ENCODE results near the gene CCDC106. TPM values are rescaled to one million over a fixed set of nuclear protein-coding genes. Genes with fewer than 3 reads are reported as not detected.

Gene CCDC106
- total RNA-seq, result 3.4 and 4.1 TPM in 2 replicates

DNA sequence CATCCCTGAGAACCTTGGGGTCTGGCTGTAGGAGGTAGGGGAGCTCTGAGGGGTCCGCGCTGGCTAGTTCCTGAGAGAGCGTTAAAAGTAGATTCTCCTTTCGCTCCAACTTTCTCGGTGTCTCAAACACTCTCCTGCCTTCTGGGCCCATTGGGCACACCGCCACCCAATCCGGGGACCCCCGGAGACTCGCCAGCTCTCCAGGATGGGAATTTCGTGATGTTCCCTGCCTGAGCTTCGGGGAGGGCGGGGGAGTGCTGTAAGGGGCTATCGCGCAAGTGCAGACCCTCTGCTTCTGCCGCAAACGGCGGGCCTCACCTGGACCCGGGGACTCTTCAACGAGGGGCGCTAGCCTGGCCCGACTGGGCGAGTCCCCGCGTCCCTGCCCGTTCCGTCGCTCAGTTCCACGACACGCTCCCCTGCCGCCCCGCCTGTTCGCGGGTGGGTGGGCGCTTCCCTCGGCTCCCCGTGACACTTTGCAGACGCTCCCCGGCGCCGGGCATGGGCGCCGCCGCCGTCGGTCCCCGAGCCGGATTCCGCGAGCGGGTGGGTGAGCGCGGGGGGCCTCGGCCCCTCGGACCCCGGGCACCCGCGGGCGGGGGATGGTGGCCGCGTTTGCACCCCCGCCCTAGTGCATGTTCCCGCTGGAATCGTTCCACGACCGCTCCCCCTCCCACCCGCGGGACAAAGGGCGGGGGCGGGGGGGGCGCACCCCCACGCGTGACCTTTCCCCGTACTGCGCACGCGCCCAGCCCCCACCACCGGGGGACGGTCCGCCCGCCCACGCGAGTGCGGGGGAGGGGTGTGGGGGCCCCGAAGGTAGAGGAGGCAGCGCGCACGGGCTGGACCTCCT is at the start of gene CCDC106:
TSS of gene CCDC106 (plus strand) at position 481 of the 853 bp plus-strand sequence. CDS start 835 bp downstream, outside the sequence.

DNA sequence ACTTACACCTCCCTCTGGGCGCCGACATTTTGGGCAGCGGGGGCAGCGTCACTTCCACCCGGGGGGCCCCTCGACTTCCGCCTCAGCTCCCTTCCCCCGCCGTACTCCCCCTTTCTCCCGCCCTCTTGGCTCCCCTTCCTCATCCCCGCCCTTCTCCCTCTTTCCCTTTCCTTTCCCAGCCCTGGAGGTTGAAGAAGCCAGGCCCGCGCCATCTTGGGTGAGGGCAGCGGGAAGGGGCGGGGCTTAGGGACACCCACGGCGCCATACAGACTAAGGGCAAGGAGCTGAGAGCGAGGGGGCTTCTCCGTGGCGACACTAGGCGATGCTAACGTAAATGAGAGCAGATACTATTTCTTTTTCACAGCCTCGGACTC is 48.6 kb upstream of the CCDC106 start, which contains the start of gene FIZ1:
TSS of gene FIZ1 (minus strand) at position 50 of the 374 bp plus-strand sequence. CDS start 1,652 bp downstream, outside the sequence.

DNA sequence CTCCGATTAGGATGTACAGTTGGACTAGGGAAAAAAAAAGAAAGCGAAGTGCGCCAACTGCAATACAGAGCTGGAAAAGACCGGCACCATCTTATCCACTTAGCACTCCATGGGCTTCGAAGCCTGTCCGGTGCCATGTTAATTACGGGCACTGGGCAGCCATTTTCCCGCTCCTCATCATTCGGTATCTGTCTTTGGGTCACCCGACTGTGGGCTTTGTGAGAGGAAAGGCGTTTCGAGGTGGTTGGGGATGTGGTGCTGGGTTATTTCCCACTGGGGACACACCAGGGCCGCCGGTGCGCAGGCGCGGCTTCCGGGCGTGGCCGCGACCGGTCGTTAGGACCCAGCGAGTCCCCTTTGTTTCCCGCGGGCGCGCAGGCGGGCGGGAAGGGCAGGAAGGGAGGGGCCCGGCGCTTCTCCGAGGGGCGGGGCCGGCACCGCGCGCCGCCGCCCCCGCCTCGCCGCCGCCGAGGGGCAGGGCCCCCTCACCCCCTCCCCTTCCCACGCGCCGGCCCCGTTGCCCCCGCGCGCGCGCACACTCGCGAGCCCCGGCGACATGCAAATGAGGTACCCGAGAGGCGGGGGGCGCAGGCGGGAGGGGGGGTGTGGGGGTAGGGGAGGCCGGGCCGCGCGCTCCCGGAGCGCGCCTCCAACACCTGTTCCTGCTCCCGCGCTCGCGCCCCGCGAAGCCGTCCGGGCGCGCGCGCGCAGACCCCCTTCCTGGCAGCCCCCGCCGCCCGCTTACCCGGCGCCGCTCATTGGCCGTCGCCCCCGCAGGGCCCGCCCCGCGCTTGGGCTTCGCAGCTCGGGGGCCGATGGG is 48.0 kb upstream of the CCDC106 start, which contains the start of gene ZNF524:
TSS of gene ZNF524 (plus strand) at position 447 of the 820 bp plus-strand sequence. CDS start 1,825 bp downstream, outside the sequence.

DNA sequence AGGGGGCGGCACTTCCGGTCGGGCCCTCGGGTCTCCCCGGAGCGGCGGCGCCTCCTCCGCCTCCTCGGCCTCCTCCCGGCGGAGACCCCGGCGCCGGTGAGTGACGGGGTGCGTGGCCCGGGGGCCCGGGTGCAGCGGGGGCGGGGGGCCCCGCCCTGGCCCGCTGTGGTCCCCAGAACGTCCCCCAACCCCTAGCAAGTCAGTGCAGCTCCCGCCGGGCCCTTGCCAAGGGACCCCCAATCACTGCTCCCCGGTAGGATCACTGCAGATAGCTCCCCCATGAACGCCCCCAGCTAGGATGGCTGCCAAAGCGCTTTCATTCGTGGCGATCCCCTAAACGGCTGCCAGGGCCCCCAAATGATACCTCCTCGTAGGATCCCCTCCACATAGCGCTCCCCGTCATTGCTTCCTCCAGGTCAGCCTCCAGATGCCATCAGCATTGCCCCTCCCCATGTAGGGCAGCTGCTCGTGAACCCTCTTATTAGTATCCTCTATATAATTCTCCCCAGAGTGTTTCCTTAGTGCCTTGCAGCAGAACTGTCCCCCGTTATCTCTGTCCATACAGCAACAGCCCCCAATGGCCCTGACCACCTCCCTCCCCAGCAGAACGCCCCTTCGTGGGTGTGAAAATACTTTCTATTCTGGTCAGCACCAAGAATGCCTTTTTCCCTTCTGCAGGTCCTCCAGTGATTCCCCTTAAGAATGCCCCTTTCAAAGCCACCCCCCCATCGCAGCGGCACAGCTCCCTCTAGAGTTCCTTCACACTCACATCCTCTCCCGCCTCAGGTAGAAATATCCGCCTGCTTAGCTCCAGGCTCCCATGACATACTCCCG is 42.2 kb upstream of the CCDC106 start, which contains the start of gene ZNF865:
TSS of gene ZNF865 (plus strand) at position 11 of the 834 bp plus-strand sequence. CDS start 7,972 bp downstream, outside the sequence.

DNA sequence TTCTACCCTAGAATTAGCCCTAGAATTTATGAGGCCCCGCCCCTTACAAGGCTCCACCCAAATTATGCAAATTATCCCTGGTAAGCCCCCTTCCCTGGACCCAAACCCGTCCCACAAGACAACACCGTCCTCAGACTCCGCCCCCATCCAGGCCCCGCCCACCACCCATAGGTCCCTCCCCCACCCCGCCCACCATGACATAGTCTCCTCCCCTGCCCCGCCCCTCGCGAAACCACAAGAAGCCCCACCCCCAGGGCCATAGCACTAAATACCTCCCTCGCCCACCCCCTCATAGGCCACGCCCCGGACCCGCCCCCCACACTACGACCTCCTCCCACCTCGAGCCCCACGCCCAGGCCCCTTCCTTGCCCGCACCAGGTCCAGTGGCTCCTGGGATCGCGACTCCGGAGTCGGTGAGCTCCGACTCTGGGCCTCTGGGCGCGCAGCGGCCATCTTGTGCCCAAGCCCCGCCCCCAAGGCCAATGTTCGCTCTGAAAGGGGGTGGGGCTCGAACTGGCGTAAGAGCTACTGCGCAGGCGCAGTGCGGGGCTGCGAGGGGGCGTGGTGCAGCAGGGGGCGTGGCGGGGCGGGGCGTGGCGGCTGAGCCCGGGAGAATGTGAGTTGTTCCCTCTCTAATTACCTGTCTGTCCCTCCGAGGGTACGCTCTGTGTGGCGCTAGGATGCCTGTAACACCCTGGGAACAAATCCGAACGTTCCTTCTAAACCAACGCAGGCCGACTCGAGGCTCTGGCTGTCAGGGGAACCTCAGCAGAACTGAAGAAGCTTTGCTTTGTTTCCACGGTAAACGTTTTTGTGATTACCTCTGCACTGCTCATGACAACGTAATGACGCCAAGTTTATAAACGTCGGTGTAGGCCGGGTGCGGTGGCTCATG is 23.7 kb upstream of the CCDC106 start, which contains the start of gene ZNF784:
TSS of gene ZNF784 (minus strand) at position 458 of the 895 bp plus-strand sequence. CDS start at position 453, 5 bp downstream.

DNA sequence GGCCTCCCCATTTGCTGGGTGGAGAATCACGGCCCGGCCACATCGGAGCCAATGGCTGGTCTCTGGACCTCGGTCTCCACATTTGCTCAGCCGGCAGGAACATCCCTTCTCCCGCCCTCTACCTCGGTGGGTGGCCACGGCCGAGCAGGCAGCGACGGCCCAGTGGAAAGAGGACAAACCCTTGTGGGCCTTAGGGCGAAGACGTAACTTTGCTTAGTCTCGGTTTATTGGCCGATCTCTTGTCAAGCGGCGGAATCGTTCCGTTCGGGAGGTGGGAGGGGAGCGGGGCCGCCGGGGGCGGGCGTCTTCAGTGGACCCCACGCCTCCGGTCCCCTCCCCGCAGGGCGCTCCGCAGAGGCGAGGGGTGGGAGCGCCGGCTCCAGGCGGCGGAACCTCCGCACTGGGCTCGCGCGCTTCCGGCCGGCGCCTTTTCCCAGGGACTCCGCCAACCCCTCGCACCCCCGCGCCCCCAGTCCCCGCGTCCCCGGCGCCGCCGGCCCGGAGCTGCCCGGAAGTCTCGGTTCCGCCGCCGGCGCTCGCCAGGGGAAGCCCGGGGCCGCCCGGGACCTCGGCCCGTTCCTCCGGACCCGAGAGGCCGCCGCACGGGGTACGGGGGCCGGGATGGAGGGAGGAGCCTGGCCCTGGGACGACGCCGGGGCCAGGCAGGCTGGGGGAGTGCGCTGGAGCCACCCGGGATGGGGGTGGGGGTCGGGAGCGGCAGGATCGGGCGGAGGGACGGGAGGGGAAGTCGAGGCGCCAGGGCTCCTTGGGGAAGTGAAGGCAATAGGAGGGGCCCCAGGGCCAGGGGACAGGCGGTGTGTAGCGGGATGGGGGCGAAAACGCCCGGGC is 7.2 kb upstream of the CCDC106 start, which contains the start of gene ZNF580:
TSS of gene ZNF580 (plus strand) at position 426 of the 849 bp plus-strand sequence. CDS start 1,507 bp downstream, outside the sequence.

DNA sequence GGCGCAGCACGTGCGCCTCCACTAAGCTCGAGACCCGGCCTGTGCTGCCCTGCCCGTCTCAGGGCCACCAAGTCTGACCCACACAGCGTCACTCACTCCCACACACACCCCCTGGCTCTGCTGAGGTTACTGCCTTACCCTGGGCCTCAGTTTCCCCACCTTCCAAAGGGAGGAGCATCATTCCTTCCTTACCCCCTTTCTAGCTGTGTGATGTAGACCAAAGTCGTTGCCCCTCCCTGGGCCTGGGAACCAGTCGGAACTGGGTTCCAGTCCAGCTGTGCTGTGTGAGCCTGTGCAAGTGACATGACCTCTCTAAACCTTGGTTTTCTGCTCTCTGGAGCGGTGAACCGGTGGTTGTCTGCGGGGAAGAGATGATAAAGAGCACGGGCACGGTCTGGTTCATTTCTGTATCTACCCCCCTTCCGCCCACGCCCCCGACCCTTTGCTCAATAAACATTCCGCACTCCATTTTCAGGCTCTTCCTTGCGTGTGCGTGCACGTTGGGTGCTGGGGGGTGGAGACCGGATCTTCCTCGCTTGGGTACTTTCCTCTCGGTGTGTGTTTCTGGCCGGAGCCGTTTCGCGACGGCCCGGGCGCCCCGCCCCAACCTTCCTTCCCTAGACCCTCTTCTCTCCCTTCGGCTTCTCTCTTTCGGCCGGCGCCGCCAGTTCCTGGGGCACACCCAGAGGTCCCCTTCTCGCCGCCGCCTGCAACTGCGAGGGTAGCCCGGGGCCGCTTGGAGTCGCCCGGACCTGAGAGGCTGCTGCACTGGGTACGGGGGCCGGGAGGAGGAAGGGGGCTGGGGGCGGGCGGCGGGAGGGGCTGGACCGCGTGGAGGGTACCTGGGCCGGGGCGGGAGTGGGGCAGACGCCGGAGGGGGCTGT is 4.8 kb upstream of the CCDC106 start, which contains the start of gene ZNF581:
TSS of gene ZNF581 (plus strand) at position 647 of the 884 bp plus-strand sequence. CDS start 923 bp downstream, outside the sequence.

DNA sequence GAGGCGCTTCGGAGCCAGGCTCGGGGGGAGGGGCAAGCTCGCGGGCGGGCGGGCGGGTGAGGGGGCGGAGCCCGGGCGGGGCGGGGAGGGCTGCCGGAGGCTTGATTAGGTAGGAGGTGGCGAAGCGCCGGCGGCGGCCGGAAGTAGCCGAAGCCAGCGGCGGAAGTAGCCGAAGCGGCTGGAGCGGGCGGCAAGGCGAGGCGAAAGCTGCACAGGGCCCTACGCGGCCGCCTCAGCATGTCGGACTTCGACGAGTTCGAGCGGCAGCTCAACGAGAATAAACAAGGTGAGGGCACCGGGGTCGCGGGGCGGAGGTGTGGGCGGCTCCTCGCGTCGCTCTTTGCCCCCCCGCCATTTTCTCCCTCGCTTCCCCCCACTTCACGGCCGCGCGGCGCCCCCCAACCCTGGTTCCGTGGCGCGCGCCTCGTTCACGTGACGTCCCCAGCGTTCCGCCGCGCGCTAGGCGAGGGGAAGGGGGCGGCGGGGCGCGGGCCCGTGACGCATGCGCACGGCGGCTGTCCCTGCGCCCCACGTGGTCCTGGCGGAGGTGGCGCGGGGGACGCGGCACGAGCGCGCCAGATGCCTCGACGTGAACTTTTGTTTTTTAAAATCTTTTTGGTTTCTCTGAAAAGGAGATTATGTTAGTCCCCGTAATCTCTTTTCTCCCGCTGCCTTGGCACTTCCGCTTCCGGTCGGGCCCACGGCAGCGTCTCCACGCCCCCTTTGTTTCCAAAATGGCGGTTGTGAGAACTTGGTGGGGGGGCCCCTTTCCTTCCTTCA is 7.0 kb downstream of the CCDC106 start, which contains the start of gene U2AF2:
TSS of gene U2AF2 (plus strand) at position 168 of the 780 bp plus-strand sequence. CDS start at position 238, 70 bp downstream.

DNA sequence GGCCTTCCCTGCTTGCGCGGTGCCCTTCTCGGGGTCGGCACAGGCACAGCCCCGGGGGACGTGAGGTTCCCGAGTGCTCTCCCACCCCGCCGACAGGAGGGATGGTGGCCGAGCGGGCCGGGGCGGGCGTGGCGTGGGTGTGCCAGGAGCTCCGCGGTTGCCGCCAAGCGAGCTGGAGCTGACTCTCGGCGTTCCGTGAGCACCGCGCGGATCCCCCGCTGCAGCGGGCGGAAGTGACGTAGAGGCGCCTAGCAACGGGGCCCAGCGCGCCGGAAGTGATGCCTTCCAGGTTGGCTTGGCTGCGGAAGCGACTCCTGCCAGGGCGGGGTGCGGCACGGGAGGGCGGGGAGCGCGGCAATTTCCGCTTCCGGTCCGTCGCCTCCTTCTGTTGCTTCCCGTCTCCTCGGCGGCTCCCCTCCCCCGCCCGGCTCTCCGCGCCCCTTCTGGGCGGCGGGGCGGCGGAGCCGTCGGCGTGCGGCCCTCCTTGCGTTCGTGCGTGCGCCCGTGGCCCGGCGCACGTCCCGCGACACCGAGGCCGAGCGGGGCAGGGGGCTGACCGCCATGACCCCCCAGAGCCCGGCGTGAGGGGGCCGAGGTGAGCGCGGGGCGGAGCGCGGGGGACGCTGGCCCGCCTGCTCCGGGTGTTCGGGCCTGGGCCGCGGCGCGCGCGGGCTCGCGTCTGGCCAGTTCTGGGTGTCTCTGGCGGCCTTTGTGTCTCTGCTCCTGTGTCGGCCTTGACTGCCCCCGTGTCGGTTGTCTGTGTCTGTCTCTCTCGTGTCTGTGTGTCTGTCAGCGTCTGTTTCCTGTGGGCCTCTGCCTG is 27.0 kb downstream of the CCDC106 start, which contains the start of gene EPN1:
TSS of gene EPN1 (plus strand) at position 386 of the 820 bp plus-strand sequence. CDS start 3,402 bp downstream, outside the sequence.

Other genes starting within 250 kb of the CCDC106 start
- 18.5 and 42.2 TPM in 2 replicates for gene UBE2S, start 240.4 kb upstream of the CCDC106 start, total RNA-seq
- gene SHISA7, start 204.9 kb upstream of the CCDC106 start, total RNA-seq, result not detected in 2 replicates
- 49.2 and 88.9 TPM in 2 replicates for gene ISOC2, start 186.6 kb upstream of the CCDC106 start, total RNA-seq
- not detected in 2 replicates for gene C19orf85, start 183.5 kb upstream of the CCDC106 start, total RNA-seq
- gene ZNF628, start 171.6 kb upstream of the CCDC106 start, total RNA-seq, result 0.48 and 1.1 TPM in 2 replicates
- 7.9 and 11.1 TPM in 2 replicates for gene NAT14, start 163.0 kb upstream of the CCDC106 start, total RNA-seq
- gene SSC5D, start 159.8 kb upstream of the CCDC106 start, total RNA-seq, result 0.24 TPM in 1 of 2 replicates, not detected in the other
- gene SBK2, start 111.1 kb upstream of the CCDC106 start, total RNA-seq, result 0.72 TPM in 1 of 2 replicates, not detected in the other
- not detected in 2 replicates for gene SBK3, start 102.7 kb upstream of the CCDC106 start, total RNA-seq
- 3.8 and 5.5 TPM in 2 replicates for gene ZNF579, start 67.4 kb upstream of the CCDC106 start, total RNA-seq
- gene FIZ1, start 48.7 kb upstream of the CCDC106 start, total RNA-seq, result 2.7 and 9.0 TPM in 2 replicates
- 13.0 and 33.0 TPM in 2 replicates for gene ZNF524, start 47.9 kb upstream of the CCDC106 start, total RNA-seq
- gene ZNF865, start 42.6 kb upstream of the CCDC106 start, total RNA-seq, result 1.4 and 2.1 TPM in 2 replicates
- 2.3 and 3.4 TPM in 2 replicates for gene ZNF784, start 23.6 kb upstream of the CCDC106 start, total RNA-seq
- 0.43 and 3.1 TPM in 2 replicates for gene ZNF580, start 7.2 kb upstream of the CCDC106 start, total RNA-seq
- 27.5 and 40.1 TPM in 2 replicates for gene ZNF581, start 4.6 kb upstream of the CCDC106 start, total RNA-seq
- gene U2AF2, start 6.8 kb downstream of the CCDC106 start, total RNA-seq, result 89.2 and 92.1 TPM in 2 replicates
- 44.3 and 50.5 TPM in 2 replicates for gene EPN1, start 27.0 kb downstream of the CCDC106 start, total RNA-seq
- gene NLRP9, start 90.2 kb downstream of the CCDC106 start, total RNA-seq, result 0.24 TPM in 1 of 2 replicates, not detected in the other
- not detected in 2 replicates for gene RFPL4A, start 110.9 kb downstream of the CCDC106 start, total RNA-seq
- gene RFPL4AL1, start 120.9 kb downstream of the CCDC106 start, total RNA-seq, result not detected in 2 replicates
- gene NLRP11, start 183.8 kb downstream of the CCDC106 start, total RNA-seq, result not detected in 2 replicates
- not detected in 2 replicates for gene NLRP4, start 188.3 kb downstream of the CCDC106 start, total RNA-seq